Activated CD8-positive, alpha-beta T cell treated with anti-CD3 and anti-CD28 coated beads, Interleukin-2, amount 10 ng/mL, durations not matched to agents 7 days and 5 days (primary cell): ENCODE measurements around the gene ZMIZ1. TPM values are rescaled to one million over a fixed set of nuclear protein-coding genes. Genes with fewer than 3 reads are reported as not detected.

Experiments used
- ATAC-seq: fragments of 150-1000 bp; cut with Tn5 transposase; one replicate; pipeline ENCODE4 v1.10.0; 2021; ENCODE audit warnings: moderate library complexity
- CTCF ChIA-PET: fragments of 350-600 bp; sonication (Branson Sonifier 250); formaldehyde crosslinking; loops from one replicate; lab custom pipeline; 2021; ENCODE audit warnings: antibody characterized with exemption; lab: Charles Lee
- POLR2A ChIA-PET: fragments of 350-600 bp; sonication (Branson Sonifier 250); formaldehyde crosslinking; loops from one replicate; lab custom pipeline; 2021; ENCODE audit warnings: antibody characterized with exemption; lab: Charles Lee
- DNase-seq: peaks from one replicate; pipeline ENCODE4 v3.0.0-alpha.2; 2020
- H3K27ac Mint-ChIP-seq: one replicate; pipeline ENCODE4 v1.8.0; 2021; ENCODE audit warnings: mild to moderate bottlenecking, mixed read lengths
- H3K27me3 Mint-ChIP-seq: one replicate; pipeline ENCODE4 v1.8.0; 2021; ENCODE audit warnings: low read depth, mixed read lengths
- H3K36me3 Mint-ChIP-seq: one replicate; pipeline ENCODE4 v1.8.0; 2021; ENCODE audit warnings: low read depth, mixed read lengths
- H3K4me1 Mint-ChIP-seq: one replicate; pipeline ENCODE4 v1.8.0; 2021; ENCODE audit warnings: low read depth, mixed read lengths
- H3K4me3 Mint-ChIP-seq: one replicate; pipeline ENCODE4 v1.8.0; 2021; ENCODE audit warnings: mild to moderate bottlenecking, mixed read lengths
- H3K9me3 Mint-ChIP-seq: one replicate; pipeline ENCODE4 v1.8.0; 2022; ENCODE audit warnings: mixed read lengths; ENCODE audit not compliant: insufficient read depth
- total RNA-seq, 2 experiments: library from RNA; stranded (reverse); gene quantifications; one replicate each; pipeline ENCODE4 v1.2.3, GENCODE V29; 2021

ZMIZ1 gene
- total RNA-seq, 2 experiments from 2014 or later: 39.9 to 40.6 TPM

DNA sequence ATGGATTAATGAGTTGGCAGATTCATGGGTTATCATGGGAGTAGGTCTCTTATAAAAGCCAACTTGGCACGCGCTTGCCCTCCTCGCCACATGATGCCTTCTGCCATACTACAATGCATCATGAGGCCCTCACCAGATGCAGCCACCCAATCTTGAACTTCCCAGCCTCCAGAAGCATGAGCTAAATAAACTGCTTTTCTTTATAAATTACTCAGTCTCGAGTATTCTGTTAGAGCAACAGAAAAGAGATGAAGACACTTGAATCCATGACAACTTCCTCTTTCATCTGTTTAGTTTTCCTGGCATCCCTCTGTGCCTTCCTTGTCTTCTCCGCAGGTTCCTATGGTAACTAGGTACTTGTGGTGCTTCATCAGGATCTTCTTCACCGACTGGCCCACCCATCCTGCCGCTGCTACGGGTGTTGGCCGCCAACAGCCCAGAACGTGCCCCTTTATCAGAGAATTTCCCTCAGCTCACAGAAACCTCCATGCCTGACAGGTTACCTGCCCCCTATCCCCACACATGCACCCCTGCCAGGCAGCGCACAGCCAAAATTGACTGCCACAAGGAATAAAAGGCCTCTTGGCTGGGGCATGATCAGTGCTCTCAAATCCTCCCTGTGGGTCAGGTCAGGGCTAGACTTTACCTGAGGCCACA lies 250.5 kb downstream of the ZMIZ1 start:
- ATAC-seq (no peak), DNase-seq (no peak)
- Mint-ChIP-seq H3K9me3 (no peaks in the 10 kb centered on the region), H3K36me3 (peaks cover 22% of the 10 kb centered on the region), H3K27ac (peak overlapping the region; percentile 95), H3K27me3 (no peaks in the 10 kb centered on the region), H3K4me1 (peaks cover 89% of the 10 kb centered on the region), H3K4me3 (no peak overlapping the region)
- ChIA-PET CTCF (interaction anchor here (5.8 to 8.6 kb wide), 2 partner anchors 14 to 28 kb away, joined by 41 to 73 read pairs; partner anchors contain the start of gene PPIF), POLR2A (interaction anchor here (0.9 to 11.3 kb wide), 4 partner anchors 12 to 77 kb away, joined by 3 to 162 read pairs (median 7); partner anchors contain the start of gene PPIF)

GRCh38 chr10:79320316-79320715 lies 251.6 kb downstream of the ZMIZ1 start:
- ChIA-PET POLR2A (interaction anchor here (11.3 kb wide), 1 partner anchor 28 kb away, joined by 162 read pairs; the partner anchor contains the start of gene PPIF), CTCF (interaction anchor here (1.2 to 8.6 kb wide), 2 partner anchors 13 to 27 kb away, joined by 4 to 73 read pairs; no protein-coding TSS in a partner anchor)
- no peak overlapping the region for H3K4me3 Mint-ChIP-seq
- no peak for ATAC-seq
- H3K9me3 Mint-ChIP-seq: no peaks in the 10 kb centered on the region
- peaks cover 22% of the 10 kb centered on the region for H3K36me3 Mint-ChIP-seq
- peak overlapping the region; percentile 10 for H3K27ac Mint-ChIP-seq
- DNase-seq: no peak
- peaks cover 96% of the 10 kb centered on the region for H3K4me1 Mint-ChIP-seq
- no peaks in the 10 kb centered on the region for H3K27me3 Mint-ChIP-seq

- ATAC-seq: no peak
- Mint-ChIP-seq H3K27ac (no peak overlapping the region), H3K36me3 (peaks cover 16% of the 10 kb centered on the region), H3K9me3 (no peaks in the 10 kb centered on the region), H3K4me3 (no peak overlapping the region), H3K4me1 (peaks cover 90% of the 10 kb centered on the region), H3K27me3 (no peaks in the 10 kb centered on the region)
- ChIA-PET POLR2A (interaction anchor here (11.3 kb wide), 1 partner anchor 28 kb away, joined by 162 read pairs; the partner anchor contains the start of gene PPIF), CTCF (interaction anchor here (1.2 to 8.6 kb wide), 4 partner anchors 13 to 37 kb away, joined by 4 to 73 read pairs (median 30); partner anchors contain the start of gene PPIF)
- DNase-seq: no peak
Observed at GRCh38 chr10:79320820-79321493, 252.2 kb downstream of the ZMIZ1 start.

DNA sequence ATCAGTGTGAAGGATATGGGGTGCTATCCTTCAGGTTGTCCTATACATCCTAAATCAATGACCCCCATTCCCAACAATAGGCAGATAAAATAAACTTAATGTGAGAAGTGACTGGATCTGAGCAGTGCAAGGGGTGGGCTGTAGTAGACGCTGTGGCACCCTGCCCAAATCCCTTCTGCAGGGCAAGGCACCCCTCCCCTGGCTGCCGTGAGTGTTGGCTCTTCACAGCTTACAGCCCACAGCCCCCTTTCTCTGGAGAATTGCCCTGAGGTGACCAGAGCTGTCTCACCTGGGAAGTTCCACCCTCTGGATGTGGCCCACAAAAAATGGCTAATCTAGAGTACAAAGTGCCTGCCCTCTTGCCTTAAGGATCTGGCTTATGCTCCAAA lies 252.7 kb downstream of the ZMIZ1 start:
- Mint-ChIP-seq H3K36me3 (peaks cover 15% of the 10 kb centered on the region), H3K9me3 (no peaks in the 10 kb centered on the region), H3K27ac (peak overlapping the region; percentile 98), H3K27me3 (no peaks in the 10 kb centered on the region), H3K4me3 (no peak overlapping the region), H3K4me1 (peaks cover 86% of the 10 kb centered on the region)
- ChIA-PET POLR2A (interaction anchor here (11.3 kb wide), 1 partner anchor 27 kb away, joined by 162 read pairs; the partner anchor contains the start of gene PPIF), CTCF (interaction anchor here (1.5 to 8.6 kb wide), 3 partner anchors 12 to 37 kb away, joined by 4 to 73 read pairs (median 55); partner anchors contain the start of gene PPIF)
- ATAC-seq (no peak), DNase-seq (no peak)

- Mint-ChIP-seq H3K27me3 (no peaks in the 10 kb centered on the region), H3K36me3 (peaks cover 15% of the 10 kb centered on the region), H3K4me3 (no peak overlapping the region), H3K9me3 (no peaks in the 10 kb centered on the region), H3K4me1 (peaks cover 82% of the 10 kb centered on the region), H3K27ac (peak overlapping the region; percentile 98)
- DNase-seq: no peak
- no peak for ATAC-seq
- ChIA-PET CTCF (interaction anchor here (1.1 to 8.6 kb wide), 5 partner anchors 12 to 53 kb away, joined by 3 to 73 read pairs (median 4); partner anchors contain the start of gene PPIF), POLR2A (interaction anchor here (0.9 to 11.3 kb wide), 7 partner anchors 9 to 77 kb away, joined by 4 to 162 read pairs (median 5); partner anchors contain the start of gene PPIF)
Observed at GRCh38 chr10:79321951-79322350, 253.2 kb downstream of the ZMIZ1 start.

DNA sequence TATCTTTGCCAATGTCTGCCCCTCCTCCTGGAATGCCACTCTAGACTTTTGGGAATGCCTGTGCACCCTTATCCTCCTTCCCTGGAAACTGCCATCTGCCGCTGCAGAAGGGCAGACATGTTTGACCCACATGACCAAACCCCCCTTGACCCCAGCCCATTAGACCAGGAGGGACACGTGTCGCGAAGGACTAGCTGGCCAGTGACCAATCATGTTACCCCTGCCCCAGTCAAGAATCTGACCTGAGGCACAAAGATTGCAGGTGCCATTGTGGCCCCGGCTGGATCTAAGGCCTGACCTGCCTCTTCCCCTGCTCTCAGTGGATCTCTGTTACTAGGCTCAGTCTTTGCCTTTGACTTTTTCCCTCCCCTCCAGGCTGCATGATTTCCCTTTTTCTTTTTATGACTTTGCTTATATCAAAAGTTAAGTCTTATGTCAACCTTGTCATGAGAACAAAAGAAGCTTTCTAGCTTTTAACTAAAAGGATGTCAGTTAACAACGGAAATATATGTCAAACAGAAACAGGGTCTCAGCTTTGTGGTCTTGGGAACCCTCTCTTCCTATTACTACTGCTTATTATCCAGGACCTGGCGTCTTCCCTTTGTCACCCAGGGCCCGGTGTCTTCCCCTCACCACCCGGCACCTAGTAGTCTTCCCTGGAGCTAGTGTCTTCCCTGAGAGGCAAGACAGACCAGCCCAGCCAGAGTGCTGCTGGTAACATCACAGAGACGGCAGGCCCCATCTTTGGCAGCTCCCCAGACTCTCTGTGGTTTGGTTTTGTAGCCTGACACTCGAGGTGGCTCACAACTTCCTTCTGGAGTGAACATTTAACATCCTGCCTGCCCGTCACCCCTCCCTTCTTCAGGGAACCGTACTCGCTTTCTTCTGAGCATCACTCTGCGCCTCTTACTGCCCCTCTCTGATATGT lies 254.1 kb downstream of the ZMIZ1 start:
- peak; percentile 88 for DNase-seq
- H3K4me1 Mint-ChIP-seq: peaks cover 72% of the 10 kb centered on the region
- H3K27ac Mint-ChIP-seq: peak overlapping the region; percentile 98
- peak overlapping the region; percentile 69 for H3K4me3 Mint-ChIP-seq
- POLR2A ChIA-PET: interaction anchor here (0.8 to 11.3 kb wide), 9 partner anchors 8 to 78 kb away, joined by 4 to 162 read pairs (median 5); partner anchors contain the start of gene PPIF
- H3K27me3 Mint-ChIP-seq: no peaks in the 10 kb centered on the region
- H3K36me3 Mint-ChIP-seq: peaks cover 15% of the 10 kb centered on the region
- ATAC-seq: peak; percentile 93
- no peaks in the 10 kb centered on the region for H3K9me3 Mint-ChIP-seq
- CTCF ChIA-PET: interaction anchor here (1.1 to 8.6 kb wide), 9 partner anchors 8 to 52 kb away, joined by 3 to 73 read pairs (median 4); partner anchors contain the start of gene PPIF

DNA sequence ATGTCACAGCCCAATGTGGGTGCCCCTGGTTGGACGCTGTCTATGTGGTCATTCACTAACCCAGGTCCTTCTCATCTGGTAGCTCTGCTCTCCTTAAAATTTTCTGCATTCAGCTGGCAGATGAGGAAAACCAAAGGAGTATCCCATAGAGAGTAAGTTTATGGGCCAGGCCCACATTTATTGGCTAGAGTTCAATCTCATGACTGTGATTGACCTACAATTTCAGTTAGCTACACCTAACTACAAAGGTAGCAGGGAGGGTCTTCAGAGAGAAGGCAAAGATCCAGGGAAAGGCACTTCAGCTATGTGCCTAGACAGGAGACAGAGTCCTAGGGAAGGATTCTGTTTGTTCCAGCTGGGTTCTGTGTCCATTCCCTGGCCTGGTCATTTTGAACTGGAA lies 254.8 kb downstream of the ZMIZ1 start:
- POLR2A ChIA-PET: interaction anchor here (1.1 to 11.3 kb wide), 4 partner anchors 8 to 39 kb away, joined by 8 to 162 read pairs (median 12); partner anchors contain the start of gene PPIF
- no peak for ATAC-seq
- peak overlapping the region; percentile 98 for H3K27ac Mint-ChIP-seq
- peak overlapping the region; percentile 69 for H3K4me3 Mint-ChIP-seq
- H3K36me3 Mint-ChIP-seq: peaks cover 12% of the 10 kb centered on the region
- H3K4me1 Mint-ChIP-seq: peaks cover 65% of the 10 kb centered on the region
- CTCF ChIA-PET: interaction anchor here (1.2 to 8.6 kb wide), 6 partner anchors 9 to 37 kb away, joined by 3 to 73 read pairs (median 6); partner anchors contain the start of gene PPIF
- no peaks in the 10 kb centered on the region for H3K9me3 Mint-ChIP-seq
- DNase-seq: no peak
- H3K27me3 Mint-ChIP-seq: no peaks in the 10 kb centered on the region

DNA sequence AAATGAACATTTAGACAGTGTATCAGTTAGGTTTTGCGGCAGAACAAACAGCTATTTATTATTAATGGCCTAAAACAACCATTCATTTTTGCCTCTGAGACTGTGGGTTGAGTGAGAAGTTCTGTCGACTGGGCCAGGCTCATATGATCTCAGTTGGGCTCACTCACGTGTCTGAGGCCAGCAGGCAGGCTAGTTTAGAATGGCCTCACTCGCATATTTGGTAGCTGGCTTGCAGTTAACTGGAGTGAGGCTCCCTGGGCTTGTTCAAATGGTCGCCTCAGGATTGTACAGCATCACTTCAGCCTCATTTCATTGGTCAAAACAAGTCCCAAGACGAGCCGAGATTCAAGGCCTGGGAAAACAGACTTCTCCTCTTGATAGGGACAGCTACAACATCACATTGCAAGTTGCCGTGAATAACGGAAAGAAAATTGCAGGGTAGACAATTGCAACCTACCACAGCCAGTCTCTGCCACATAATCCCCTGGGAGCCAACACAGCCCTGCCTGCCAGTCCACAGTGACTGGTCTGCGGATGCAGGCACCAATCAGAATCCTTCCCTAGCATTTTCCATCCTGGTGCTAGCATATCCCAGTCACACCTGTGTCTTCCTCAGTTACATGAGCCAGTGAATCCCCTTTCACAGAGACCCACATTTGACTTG lies 255.4 kb downstream of the ZMIZ1 start:
- Mint-ChIP-seq H3K27me3 (no peaks in the 10 kb centered on the region), H3K27ac (peak overlapping the region; percentile 98), H3K4me3 (no peak overlapping the region), H3K4me1 (peaks cover 59% of the 10 kb centered on the region), H3K36me3 (peaks cover 7% of the 10 kb centered on the region), H3K9me3 (no peaks in the 10 kb centered on the region)
- DNase-seq (no peak), ATAC-seq (no peak)
- POLR2A ChIA-PET: interaction anchor here (2.2 to 11.3 kb wide), 2 partner anchors 7 to 24 kb away, joined by 16 to 162 read pairs; partner anchors contain the start of gene PPIF
- CTCF ChIA-PET: interaction anchor here (1.3 to 8.6 kb wide), 4 partner anchors 9 to 29 kb away, joined by 3 to 73 read pairs (median 29); partner anchors contain the start of gene PPIF

GRCh38 chr10:79326361-79327089 lies 257.8 kb downstream of the ZMIZ1 start:
- H3K27ac Mint-ChIP-seq: no peak overlapping the region
- no peaks in the 10 kb centered on the region for H3K9me3 Mint-ChIP-seq
- no peak overlapping the region for H3K4me3 Mint-ChIP-seq
- no peaks in the 10 kb centered on the region for H3K36me3 Mint-ChIP-seq
- ATAC-seq (no peak), DNase-seq (no peak)
- POLR2A ChIA-PET: interaction anchor here (1.7 kb wide), 1 partner anchor 21 kb away, joined by 9 read pairs; the partner anchor contains the start of gene PPIF
- H3K27me3 Mint-ChIP-seq: no peaks in the 10 kb centered on the region
- peaks cover 42% of the 10 kb centered on the region for H3K4me1 Mint-ChIP-seq
- CTCF ChIA-PET: interaction anchor here (2.7 kb wide), 1 partner anchor 19 kb away, joined by 7 read pairs; no protein-coding TSS in a partner anchor
